Measurements from ENCODE around the gene U2SURP. TPM values are rescaled to one million over a fixed set of nuclear protein-coding genes. Genes with fewer than 3 reads are reported as not detected.

U2SURP gene
- total and polyA plus RNA-seq, 10 of the 15 experiments (the other 5 are each of a cell fraction or from before 2014, with no cell fraction given) = 76.3 to 277 (median 150) TPM

DNA sequence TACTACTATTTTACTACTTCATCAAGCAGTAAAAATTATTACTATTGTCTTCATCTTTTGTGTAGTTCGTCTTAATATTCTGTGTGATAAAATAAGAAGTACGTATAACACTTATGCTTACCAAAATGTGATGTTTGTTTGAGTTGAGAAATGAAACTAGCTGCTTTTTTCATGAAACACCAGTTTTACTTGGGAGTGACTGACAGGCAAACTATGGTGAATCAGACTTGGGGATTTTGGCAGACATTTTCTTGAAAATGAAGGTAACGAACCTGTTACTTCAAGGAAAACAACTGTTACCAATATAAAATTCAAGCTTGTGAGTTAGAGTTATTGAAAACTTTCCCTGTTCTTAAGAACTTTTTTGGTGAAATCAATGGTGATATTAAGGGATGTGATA lies 10.3 kb downstream of the U2SURP start:
- Histone ChIP-seq H3K4me2 (ENCODE audit: control insufficient read depth, insufficient read depth) (peak overlapping the region; percentile 5; the same call in 1 of the 2 replicates), H3K4me1 (ENCODE audit: control insufficient read depth, insufficient read depth, low read length) (peaks cover 2% of the 10 kb centered on the region), H3K36me3 (ENCODE audit: control insufficient read depth in 2 of 2, insufficient read depth in 2 of 2, low read length in 1 of 2) (peaks cover 0 to 10% of the 10 kb centered on the region in 2 experiments; a peak in 2 of 4 replicates), H3K79me2 (ENCODE audit: control insufficient read depth, insufficient read depth, low read length) (peaks cover 67% of the 10 kb centered on the region), H3K4me3 (peak overlapping the region; percentile 28; the same call in 1 of the 2 replicates), H4K20me1 (ENCODE audit: control insufficient read depth, insufficient read depth) (no peaks in the 10 kb centered on the region), H3K9ac (ENCODE audit: control insufficient read depth, insufficient read depth, low read length) (no peak overlapping the region), H3K27me3 (replicated peaks in 1 of 2; ENCODE audit: control insufficient read depth in 2 of 2, insufficient read depth in 2 of 2, low read length in 1 of 2) (no peaks in the 10 kb centered on the region), H3K9me3 (replicated peaks; ENCODE audit: control insufficient read depth, insufficient read depth, low read length) (no peaks in the 10 kb centered on the region), H3K27ac (ENCODE audit: control insufficient read depth, insufficient read depth) (0 out of 2 replicates have a peak overlapping the region, but pooled peaks have one; percentile 5), H2AFZ (ENCODE audit: control insufficient read depth, low read depth, low read length) (no peak overlapping the region)
- in situ Hi-C loops (cut with MboI) = no loop called here
- no TSS peak for BruUV-seq (replicated peaks)
- ATAC-seq (no peak), DNase-seq (ENCODE audit: low read depth, low spot score) (no peak), FAIRE-seq (no peak)
- ChIA-PET POLR2A (interaction anchor here (3.0 kb wide), 1 partner anchor 10 kb away, joined by 21 read pairs; the partner anchor contains the start of gene U2SURP), CTCF (interaction anchor here (0.9 to 6.4 kb wide), 7 partner anchors 10 to 663 kb away, joined by 3 to 52 read pairs (median 3); partner anchors contain the start of gene U2SURP), SMC1A (ENCODE audit: uncharacterized antibody, unreplicated experiment) (interaction anchor here (1.0 to 4.3 kb wide), 3 partner anchors 10 to 44 kb away, joined by 3 to 27 read pairs (median 3); partner anchors contain the start of gene U2SURP), RAD21 (ENCODE audit: unreplicated experiment) (interaction anchor here (1.0 to 3.5 kb wide), 2 partner anchors 10 to 14 kb away, joined by 3 to 23 read pairs; partner anchors contain the start of gene U2SURP)
- 28% methylated on average over 3 of the region's 3 CpGs for WGBS (ENCODE audit: insufficient coverage, insufficient replicate concordance, low lambda C conversion rate, missing lambda C conversion rate)
- intact Hi-C loops (cut with micrococcal nuclease; ENCODE audit: unreplicated experiment) = no loop called here
- no peak for TF ChIP-seq BMI1 (IDR thresholded peaks at IDR 0.05; ENCODE audit: borderline replicate concordance)
- TF ChIP-seq FOXK2 (IDR thresholded peaks at IDR 0.05) = no peak
- TF ChIP-seq, protein P1, sequence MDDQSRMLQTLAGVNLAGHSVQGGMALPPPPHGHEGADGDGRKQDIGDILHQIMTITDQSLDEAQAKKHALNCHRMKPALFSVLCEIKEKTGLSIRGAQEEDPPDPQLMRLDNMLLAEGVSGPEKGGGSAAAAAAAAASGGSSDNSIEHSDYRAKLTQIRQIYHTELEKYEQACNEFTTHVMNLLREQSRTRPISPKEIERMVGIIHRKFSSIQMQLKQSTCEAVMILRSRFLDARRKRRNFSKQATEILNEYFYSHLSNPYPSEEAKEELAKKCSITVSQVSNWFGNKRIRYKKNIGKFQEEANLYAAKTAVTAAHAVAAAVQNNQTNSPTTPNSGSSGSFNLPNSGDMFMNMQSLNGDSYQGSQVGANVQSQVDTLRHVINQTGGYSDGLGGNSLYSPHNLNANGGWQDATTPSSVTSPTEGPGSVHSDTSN (IDR thresholded peaks at IDR 0.05; ENCODE audit: insufficient replicate concordance, low read depth, low read length) = peak; percentile 62
- TF ChIP-seq STAT3 (IDR thresholded peaks at IDR 0.05; ENCODE audit: low read depth, low read length) = no peak
- TF ChIP-seq, protein P2, sequence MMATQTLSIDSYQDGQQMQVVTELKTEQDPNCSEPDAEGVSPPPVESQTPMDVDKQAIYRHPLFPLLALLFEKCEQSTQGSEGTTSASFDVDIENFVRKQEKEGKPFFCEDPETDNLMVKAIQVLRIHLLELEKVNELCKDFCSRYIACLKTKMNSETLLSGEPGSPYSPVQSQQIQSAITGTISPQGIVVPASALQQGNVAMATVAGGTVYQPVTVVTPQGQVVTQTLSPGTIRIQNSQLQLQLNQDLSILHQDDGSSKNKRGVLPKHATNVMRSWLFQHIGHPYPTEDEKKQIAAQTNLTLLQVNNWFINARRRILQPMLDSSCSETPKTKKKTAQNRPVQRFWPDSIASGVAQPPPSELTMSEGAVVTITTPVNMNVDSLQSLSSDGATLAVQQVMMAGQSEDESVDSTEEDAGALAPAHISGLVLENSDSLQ (IDR thresholded peaks at IDR 0.05) = peak; percentile 89
- TF ChIP-seq EP300 (IDR thresholded peaks at IDR 0.05; ENCODE audit: borderline replicate concordance in 1 of 2, control insufficient read depth in 1 of 2, low read depth in 2 of 2, low read length in 2 of 2) = no peak
- TF ChIP-seq YY1 (IDR thresholded peaks at IDR 0.05; ENCODE audit: low read depth, low read length) = peak; percentile 23; the same call in 1 of the 2 replicates
- no peak for TF ChIP-seq KAT2A (conservative IDR thresholded peaks at IDR 0.05; ENCODE audit: control insufficient read depth, low read depth, low read length)
